GM18858 (cell line): ENCODE measurements around the gene STOML1.
"Not testable (repeated sequence)": the region's sequence is repeated elsewhere in the genome, so short reads cannot be mapped to it uniquely, and the experiment has no call there.

Source experiments
- ATAC-seq: cut with Tn5 transposase; IDR thresholded peaks from one replicate; pipeline ENCODE4 v1.9.1; 2021; ENCODE audit not compliant: unreplicated experiment

Gene STOML1

DNA sequence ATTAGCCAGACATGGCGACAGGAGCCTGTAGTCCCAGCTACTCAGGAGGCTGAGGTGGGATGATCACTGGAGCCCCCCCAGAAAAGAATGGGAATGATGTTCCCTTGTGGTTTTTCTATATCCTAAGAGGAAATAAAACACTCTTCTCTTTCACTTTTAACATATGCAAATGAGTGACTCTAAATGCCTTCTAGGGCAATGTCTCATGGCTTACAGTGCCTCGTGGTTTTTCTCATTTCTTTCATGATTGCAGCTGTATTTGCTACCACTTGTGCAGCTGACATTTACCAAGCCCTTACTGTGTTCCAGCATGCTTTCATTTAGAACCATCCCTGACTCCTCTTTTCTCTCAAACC, 26.4 kb downstream of the STOML1 start:
- no peak for ATAC-seq

DNA sequence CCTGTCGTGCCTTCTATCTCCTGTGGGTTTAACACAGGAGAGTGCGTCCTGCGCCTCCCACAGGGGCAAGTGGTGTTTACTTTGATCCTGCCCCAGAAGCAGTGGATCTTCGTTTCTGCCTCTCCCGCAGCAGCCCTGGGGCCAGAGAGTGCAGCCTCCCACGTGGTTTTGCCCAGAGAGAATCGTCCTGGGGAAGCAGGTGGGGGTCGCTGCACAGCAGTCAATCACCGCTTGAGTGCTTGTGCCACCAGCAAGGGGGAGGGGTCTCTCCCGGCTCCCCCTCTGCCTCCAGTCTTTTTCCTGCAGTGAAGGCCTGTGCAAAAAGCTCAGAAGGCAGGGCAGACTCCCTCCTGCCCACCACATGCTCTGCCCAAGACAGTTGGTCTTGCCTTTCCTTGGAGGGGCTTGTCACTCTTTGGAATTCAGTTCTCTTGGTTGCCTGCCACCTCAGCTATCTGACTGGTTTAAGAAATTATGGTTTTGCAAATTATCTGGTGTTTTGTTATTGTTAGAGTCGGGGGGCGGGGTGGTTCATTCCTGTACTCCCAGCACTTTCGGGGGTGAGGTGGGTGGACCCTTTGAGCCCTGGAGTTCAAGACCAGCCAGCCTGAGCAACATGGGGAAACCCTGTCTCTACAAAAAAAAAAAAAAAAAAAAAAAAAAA, 26.9 kb downstream of the STOML1 start:
- no peak for ATAC-seq

DNA sequence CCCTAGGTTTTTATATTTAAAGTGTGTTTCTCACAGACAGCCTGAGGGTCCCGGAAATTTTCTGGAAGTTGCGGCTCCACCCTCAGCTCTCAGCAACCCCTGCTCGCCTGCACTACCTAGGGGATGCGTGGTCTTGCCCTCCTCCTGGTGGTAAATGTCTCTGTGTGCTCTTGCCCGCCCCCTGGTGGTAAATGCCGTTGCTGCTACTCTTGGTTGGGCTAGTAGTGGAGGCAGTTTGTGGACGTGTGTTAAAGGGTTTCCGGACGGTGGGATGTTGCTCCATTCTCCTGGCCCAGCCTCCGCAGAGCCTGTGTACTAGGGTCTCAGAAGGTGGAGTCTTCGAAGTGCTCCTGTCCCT, 27.4 kb downstream of the STOML1 start:
- ATAC-seq = no peak

DNA sequence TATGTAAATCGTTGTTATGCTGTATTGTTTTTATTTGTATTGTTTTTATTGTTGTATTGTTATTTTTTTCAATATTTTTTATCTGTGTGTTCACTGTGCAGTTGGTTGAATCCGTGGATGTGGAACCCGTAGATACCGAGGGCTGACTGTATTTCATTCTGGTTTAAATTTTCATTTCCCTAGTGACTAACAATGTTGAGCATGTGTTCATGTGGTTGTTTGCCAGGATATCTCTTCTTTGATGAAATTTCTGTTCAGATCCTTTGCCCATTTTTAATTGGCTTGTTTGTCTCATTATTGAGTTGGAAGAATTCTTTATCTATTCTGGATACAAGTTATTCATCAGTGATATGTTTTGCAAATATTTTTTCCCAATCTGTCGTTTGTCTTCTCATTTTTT, 29.7 kb downstream of the STOML1 start:
- no peak for ATAC-seq

DNA sequence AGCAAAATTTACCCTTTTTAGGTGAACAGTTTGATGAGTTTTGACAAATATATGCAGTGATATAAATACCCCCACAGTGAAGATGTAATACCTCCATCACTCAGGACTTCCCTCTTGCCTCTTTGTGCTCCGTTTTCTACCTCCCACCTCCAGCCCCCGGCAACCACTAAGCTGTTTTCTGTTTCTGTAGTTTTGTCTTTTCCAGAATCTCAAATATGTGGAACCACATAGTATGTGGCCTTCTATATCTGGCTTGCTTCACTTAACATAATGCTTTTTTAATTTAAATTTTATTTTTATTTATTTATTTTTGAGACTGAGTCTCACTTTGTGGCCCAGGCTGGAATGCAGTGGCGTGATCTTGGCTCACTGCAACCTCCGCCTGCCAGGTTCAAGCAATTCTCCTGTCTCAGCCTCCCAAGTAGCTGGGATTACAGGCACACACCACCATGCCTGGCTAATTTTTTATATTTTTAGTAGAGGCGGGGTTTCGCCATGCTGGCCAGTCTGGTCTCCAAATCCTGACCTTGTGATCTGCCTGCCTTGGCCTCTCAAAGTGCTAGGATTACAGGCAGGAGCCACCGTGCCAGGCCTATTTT, 31.5 kb downstream of the STOML1 start:
- not testable (repeated sequence) for ATAC-seq

DNA sequence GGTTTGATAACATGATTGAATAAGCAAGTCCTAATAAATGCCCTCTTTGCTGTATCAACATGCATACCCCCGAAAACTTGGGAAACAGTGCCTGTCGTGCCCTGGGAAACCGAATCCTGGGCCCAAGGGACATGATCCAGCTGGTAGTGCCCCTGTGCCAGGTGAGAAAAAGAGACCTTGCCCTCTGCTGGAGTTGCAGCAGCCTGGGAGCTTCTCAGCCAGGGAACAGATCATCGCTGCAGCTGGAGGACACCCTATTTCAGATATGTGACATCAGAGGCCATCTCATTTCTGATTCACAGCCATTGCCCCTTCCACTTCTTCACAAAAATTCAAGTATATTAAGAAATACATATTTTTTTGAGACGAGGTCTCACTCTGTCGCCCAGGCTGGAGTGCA, 32.3 kb downstream of the STOML1 start:
- ATAC-seq = no peak

DNA sequence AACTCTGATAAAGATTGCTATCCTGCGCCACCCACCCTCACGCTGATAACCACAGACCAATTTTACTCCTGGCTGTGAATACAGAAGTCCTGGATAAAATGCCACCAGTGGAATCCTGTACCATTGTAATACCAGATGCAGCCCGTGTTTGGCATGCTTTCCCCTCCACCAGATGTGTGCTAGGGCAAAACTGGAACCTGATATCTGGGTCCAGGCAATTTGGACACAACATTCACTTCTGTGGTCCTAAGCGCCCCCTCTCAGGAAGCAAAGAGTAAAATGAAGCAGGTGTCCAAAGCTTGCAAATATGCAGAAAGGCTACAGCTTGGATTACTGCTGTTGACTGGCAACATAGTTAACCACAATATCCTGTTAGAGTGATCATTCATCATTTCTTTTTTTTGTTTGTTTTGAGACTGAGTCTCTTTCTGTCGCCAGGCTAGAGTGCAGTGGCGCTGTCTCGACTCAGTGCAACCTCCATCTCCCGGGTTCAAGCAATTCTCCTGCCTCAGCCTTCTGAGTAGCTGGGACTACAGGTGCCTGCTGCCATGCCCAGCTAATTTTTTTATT, 33.0 kb downstream of the STOML1 start:
- no peak for ATAC-seq

DNA sequence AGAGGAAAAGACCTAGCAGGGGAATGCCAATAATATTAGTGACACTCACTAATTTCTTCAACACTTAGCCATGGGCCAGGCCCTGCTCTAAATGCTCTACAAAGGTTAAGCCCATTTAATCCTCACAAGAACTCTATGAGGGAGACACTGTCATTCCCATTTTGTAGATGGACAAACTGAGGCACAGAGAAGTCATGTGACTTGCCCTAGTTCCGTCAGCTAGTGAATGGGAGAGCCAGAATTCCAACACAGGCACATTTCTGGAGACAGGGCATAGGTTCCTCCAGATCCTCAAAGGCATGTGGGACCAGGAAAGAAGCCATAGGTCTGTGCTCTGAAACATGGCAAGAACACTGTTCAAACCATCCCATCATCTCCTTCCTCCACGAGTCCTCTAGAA, 34.3 kb downstream of the STOML1 start:
- ATAC-seq = no peak

DNA sequence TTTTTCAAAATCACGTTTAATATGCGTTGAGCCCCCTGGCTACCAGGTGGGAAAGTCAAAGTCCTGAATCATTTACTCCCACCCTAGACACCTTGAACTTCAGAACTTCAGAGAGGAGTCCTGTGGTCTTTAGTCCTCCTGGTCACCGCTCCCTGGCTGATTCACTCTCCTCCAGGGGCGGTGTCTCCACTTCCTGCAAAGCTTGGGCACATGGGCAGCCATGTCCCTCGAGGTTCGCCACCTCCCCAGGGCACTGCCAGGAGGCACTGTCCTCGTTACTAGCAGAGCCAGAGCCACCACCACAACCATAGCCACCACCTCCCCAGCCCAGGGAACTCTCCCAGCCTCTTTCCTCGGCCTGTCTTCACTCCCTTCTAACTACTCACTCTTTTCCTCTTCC, 34.8 kb downstream of the STOML1 start:
- ATAC-seq = no peak

DNA sequence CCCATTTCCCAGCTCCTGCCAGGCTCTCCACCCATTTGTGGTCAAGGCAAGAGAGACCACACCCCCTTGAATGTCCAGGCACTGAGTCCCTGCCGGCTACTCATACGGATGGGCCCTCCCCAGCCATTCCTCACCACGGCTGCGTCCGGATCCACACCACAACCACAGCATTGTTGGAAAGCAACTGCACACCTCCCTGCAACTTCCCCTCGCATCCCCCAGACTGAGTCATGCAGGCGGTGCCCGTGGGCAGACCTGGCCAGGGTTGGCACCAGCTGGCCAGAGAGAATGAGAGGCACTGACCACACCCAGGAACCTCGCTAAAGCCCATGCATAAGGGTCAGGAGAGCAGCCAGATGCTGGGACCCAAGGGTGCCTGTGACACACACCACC, 35.4 kb downstream of the STOML1 start:
- ATAC-seq = no peak

DNA sequence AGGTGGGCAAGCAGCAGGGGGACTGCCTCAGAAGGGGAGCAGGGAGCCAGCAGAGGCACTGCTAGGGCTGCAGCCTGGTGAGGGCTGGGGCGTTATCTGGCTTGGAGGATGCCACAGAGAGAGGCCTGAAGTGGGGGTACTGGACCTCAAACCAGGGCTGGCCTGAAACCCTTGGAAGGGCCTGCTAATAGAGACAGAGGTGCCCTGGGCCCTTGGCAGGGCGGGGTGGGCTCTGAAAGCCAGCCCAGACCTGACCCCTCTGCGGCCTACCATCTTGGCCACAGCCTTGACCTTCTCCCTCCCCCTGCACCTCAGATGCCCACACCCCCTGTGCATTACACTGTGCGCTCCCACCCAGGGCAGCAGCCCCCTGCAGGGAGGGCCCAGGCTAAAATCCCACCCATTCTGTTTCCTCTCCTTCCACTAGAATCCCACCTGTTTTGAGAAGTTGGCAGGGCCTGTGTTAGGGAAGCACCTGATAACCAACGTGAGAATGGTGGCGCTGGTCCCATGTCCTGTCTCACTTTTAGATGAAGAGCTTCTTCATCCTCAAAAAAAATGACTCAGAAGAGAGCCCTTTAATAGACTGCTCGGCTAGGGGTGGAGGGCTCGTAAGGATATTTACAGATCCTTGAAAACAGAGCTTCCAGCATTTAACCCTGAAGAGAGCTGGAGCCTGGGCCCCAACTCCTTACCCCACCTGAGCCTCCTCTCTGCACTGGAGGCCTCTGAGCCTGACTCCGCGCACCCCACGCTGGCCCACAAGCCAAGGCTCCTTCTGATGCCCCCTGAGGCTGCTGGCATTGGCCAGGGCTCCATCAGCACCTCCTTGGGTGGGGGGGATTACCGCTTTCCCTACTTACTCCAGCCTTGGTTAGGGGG, 36.0 kb downstream of the STOML1 start:
- no peak for ATAC-seq

DNA sequence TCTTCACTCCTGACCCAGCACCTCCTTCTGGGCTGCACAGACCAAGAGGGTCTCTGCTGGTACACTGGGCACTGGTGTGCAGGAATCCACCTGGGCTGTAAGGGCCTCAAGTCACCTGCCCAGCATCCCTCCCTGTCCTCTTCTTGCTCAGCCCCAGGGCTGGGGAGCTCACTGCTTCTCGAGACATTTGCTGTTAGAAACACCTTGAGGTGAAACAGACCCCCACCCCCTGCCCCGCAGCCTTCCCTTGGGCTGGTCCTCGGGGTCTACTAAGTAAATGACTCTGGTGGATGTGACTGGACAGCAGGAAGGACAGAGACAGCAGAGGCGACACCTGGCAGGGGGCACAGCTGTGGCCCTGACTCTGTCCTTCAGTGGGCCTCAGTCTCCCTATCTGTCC, 36.8 kb downstream of the STOML1 start:
- ATAC-seq = no peak

DNA sequence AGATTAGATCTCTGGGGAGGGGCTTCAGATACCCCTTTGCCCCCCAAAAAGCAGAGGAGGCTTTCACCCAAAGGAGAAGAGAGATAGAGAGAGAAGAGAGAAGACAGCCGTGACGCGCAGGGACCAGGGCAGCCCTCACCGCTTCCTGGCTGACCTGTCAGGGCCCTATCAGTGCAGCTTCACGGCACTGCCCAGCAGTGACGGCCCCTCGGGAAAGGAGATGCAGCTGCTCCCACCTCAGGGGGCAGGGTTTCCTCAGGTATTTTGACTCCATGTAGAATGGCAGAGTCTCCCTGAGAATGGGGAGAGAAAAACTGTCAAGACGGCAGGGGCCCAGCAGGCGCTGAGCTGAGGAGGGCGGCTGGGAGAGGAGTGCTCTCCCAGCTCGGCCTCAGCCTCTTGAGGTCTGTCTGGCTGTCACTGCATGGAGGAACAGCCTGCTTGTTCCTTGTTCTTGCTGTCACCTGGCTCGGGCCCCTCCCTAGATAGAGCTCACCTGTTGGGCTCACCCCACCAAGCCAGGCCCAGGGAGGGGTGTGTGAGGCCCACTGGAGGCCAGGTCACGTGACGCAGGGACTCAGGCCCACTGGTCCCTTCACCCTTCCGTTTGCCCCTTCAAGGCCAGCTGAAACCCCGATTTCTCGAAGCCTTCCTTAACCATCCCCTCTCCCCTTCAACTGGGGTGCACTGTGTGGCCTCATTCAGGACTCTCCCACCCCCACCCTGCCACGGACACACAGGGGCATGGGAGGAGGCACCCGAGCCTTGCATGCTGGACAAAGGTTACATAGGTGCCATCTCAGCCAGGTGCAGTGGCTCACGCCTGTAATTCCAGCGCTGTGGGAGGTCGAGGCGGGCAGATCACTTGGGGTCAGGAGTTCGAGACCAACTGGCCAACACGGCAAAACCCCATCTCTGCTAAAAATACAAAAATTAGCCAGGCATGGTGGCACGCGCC, 37.6 kb downstream of the STOML1 start:
- ATAC-seq = no peak

DNA sequence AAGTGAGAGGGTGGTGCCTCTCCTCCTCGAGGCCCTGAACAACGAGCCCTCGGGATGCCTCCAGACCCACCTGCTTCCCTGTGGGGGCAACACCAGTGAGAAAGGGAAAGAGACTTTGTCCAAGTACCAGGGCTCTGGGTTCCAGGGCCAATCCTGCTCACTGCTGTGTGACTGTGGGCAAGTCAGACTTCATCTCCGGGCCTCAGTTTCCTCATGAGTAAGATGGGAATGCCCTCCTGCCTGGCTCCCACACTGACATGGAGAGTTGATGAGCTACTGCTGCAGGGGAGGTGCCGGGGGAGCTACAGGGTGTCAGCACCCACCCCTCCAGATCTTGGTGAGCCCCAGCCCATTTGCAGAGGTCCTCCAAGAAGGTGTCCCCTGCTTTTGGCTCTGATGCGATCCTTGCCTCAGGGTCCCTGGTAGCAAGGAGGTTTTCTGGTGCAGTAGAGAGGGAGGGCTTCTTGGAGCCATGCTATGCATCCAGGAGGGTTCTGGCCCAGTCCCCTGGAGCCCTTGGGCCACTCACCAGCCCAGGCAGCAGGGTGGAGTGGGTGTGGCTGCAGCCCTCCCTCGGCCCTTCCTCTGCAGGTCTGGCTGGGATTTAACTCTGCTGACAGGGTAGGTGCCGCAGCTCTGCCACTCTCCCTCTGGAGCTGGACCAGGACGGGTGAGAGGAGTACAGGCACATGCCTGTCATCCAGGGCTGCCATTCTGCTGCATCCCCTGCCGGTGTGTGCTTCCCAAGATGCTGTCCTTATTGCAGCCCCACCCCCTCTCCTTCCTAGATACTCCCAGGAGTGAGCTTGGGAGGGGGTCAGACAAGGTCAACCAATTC, 39.0 kb downstream of the STOML1 start:
- no peak for ATAC-seq

DNA sequence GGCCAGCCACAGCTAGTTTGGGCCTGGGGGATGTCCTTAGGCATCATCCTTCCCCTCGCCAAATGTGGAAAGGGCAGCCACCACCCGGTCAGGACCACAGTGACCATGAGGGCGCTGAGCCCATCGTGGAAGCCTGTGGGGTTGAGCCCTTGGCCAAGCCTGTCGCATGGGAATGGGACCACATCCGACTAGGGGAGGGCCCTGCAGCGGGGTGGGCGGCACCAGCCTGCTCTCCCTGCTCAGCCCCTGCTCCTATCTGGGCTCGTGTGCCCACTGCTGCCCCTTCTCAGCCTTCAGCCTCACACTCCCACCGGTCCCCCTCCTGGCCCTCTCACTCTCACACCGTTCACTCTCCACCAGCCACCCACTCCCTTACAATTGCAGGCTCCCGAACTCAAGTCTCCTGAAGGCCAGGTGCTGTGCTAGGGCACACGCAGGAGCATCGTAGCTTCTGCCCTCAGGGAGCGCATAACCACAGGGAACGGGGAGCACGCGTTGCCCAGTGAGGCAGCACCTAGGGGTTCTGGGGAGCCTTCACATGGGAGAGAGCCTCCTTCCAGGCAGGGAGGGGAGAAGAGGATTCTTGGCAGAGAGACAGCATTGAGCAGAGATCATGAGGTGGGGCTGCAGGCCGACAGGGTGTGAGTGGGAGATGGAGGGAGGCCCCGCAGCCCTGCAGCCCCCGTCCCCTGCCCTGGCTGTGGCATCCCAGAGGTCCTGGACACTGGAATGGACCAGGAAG, 39.8 kb downstream of the STOML1 start:
- ATAC-seq = no peak

DNA sequence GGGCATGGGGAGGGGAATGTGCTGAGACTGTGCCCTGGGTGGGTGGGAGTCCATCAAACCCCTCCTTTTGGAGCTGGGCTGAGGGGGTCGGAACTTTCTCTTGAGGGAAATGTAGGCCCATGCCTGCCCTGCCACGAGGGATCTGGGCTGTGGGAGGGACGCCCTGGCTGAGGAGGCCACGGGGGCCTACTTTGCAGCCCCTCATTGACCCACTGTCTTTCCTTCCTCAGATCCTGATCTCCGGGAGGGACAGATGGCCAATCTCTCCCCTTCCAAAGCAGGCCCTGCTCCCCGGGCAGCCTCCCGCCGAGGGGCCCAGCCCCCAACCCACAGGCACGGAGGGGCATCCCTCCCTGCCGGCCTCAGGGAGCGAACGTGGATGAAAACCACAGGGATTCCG, 40.5 kb downstream of the STOML1 start:
- ATAC-seq = no peak

DNA sequence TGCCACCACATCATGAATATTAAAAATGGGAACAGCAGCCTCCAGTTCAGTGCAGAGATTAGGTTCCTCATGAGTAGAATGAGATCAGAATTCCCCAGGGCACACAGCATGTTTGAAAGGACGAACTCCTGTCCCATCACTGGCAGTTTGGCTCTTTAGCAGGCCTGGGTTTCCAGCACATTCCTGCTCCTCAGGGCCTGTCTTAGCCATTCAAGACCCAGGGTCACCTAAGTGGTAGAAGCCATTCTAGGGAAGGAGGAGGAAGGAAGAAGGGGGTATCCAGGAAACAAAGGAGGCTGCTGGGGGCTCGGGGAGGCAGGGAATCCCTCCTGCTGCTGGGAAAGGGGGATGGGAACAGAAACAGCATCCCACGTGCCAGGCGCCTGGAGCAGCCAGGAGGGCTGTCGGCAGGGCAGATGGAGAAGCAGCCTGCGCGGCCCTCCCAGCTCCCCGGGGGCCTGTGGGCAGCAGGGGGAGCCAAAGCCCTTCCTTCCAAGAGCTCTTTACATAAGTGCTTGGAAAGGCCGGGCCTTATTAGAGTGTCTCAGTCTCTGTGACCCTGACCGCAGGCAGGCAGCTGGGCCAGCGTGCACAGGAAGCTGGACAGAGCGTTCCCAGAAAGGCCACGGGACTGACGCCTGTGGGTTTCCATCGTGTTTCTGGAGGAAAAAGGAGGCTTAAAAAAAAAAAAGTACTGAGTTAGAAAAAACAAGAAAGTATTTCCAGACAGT, 41.1 kb downstream of the STOML1 start:
- no peak for ATAC-seq

DNA sequence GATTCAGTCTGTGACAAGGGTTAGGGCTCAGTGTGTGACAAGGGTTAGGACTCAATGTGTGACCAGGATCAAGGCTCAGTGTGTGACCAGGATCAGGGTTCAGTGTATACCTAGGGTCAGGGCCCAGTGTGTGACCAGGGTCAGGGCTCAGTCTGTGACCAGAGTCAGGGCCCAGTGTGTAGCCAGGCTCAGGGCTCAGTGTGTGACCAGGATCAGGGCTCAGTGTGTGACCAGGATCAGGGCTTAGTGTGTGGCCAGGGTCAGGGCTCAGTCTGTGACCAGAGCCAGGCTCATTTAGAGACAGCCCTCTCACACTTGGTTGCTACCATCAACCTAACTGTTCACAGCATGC, 41.6 kb downstream of the STOML1 start:
- ATAC-seq = no peak

DNA sequence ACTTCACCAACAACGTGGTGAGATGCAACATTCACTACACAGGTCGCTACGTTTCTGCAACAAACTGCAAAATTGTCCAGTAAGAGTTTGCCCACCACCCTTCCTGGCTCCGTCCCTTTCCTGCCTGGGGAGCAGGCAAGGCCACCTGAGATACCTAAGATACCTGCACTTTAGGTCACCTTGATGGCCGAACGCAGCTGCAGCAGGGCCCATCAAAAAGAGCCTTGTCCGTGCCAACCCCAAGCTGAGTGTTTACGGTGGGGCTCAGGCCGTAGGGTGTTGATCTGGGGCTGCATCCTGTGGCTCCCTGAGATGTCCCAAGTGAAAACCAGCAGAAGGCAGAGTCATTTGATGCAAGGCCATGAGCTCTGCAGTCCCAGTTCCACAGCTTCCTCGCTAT, 42.6 kb downstream of the STOML1 start:
- no peak for ATAC-seq
